ENCODE results near the gene RTN4RL1.

GRCh38 chr17:1933875-1934715, 91.0 kb downstream of the RTN4RL1 start:
- TF ChIP-seq CTCF (IDR thresholded peaks at IDR 0.05) (no peak), POLR2A (IDR thresholded peaks at IDR 0.05) (no peak)
